ENCODE measurements around the gene ARHGEF16.

ARHGEF16 gene

DNA sequence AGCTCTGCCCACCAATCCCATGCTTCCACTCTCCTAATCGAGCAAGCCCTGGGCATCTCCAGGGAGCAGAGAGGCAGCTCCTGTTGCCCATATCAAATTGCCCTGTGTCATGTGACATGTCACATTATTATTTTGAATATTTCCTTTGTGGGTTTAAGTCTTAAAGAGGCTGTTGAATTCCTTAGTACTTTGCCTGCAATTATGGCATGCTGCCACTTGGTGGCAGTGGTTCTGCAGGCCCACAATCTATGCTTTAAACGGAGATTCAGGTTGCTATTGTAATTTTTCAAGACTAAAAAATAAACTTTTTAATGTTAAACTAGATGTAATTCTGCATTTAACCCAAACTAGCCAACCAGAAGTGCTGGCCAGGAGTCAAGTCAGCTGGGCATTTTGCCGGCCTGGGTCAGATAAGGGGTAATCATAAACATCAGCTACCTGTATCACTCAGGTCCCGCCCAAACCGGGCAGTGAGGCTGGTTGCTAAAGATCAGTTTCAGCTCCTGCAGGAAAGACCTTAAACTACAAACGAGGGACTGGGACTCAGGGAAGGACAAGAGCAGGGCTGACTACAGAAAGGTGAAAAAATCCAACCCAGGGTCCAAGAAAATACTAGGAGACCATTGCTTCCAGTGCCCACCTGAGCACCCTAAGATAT lies 37.3 kb upstream of the ARHGEF16 start:
- H3K9me3 Mint-ChIP-seq: no peaks in the 10 kb centered on the region
- H3K4me1 Mint-ChIP-seq (ENCODE audit: low read depth): no peaks in the 10 kb centered on the region
- H3K27me3 Mint-ChIP-seq: peaks cover 12% of the 10 kb centered on the region
- no peak overlapping the region for H3K4me3 Mint-ChIP-seq
- H3K36me3 Mint-ChIP-seq (ENCODE audit: low read depth): no peaks in the 10 kb centered on the region
- H3K27ac Mint-ChIP-seq: no peak overlapping the region

DNA sequence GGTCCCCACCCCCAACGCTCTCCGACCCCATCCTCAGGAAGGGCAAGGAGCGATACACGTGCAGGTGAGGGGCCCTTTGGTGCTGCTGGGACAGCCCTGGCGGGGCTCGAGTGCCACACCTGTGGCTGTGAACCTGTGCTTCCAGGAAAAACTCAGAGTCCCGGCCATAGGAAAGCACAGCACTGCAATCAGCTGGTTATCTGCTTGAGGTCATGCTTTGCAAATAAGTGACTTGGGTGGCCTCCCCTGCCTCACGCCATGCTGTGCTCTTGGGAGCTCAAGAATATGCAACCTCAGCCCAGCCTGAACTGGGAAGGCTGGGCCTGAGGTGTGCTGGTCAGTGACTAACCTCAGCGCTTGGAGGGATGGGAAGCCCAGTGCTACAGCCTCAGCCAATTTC lies 36.5 kb upstream of the ARHGEF16 start:
- H3K36me3 Mint-ChIP-seq (ENCODE audit: low read depth): no peaks in the 10 kb centered on the region
- H3K27ac Mint-ChIP-seq: no peak overlapping the region
- peaks cover 13% of the 10 kb centered on the region for H3K27me3 Mint-ChIP-seq
- no peak overlapping the region for H3K4me3 Mint-ChIP-seq
- H3K9me3 Mint-ChIP-seq: no peaks in the 10 kb centered on the region
- H3K4me1 Mint-ChIP-seq (ENCODE audit: low read depth): no peaks in the 10 kb centered on the region

DNA sequence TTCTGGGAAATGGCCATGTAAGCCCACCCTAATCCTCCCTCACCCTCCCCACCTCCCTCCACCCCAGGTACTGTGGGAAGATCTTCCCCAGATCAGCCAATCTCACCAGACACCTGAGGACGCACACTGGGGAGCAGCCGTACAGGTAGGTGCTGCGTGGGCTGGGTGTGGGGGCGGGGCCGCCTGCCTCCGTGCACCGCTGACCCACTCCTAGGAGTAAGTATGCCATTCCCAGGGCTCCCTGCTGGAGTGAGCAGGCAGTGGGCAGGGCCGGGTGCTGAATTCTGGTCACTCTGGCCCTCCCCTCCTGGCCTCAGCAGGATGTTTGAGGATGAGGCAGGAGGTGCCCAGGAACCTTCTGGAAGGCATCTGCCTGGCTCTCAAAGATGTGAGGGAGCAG lies 35.9 kb upstream of the ARHGEF16 start:
- Mint-ChIP-seq H3K27ac (no peak overlapping the region), H3K27me3 (peaks cover 13% of the 10 kb centered on the region), H3K36me3 (ENCODE audit: low read depth) (no peaks in the 10 kb centered on the region), H3K4me1 (ENCODE audit: low read depth) (no peaks in the 10 kb centered on the region), H3K4me3 (no peak overlapping the region), H3K9me3 (no peaks in the 10 kb centered on the region)

DNA sequence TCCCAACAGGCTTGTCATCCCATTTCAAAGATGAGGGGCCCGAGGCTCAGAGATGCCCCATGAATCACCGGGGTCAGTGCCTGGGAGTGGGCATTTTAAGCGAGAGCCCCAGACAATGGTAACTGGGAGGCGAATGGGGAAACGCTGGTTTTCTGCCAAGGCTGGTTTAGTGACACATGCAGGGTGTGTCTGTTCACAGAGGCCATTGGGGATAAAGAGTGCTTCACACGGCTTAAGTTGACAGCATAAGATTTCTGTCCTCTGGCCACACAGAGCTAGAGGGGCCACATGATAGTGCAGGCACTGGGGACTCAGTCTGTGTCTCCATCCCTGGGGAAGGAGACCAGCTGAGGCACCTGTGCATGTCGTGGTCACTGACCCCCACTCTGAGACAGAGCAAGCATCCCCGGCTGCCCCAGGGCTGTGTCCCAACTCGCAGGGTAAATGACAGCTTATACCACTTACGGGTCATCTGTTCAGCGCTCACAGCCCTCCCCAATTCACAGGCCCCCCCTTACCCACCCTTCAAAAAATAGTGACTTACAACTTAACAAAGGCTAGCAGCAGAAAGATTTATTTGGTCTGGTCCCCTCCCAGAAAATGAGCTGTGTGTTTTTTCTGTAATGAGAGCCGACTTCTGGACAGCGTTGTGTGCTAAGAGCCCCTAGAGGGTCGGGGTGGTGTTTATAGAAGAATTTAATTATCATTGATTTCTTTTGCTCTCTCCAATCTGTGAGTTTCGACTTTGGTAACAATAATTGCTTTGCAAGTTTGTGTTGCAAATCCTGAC lies 34.9 kb upstream of the ARHGEF16 start:
- H3K4me3 Mint-ChIP-seq: no peak overlapping the region
- no peaks in the 10 kb centered on the region for H3K9me3 Mint-ChIP-seq
- no peak overlapping the region for H3K27ac Mint-ChIP-seq
- H3K36me3 Mint-ChIP-seq (ENCODE audit: low read depth): no peaks in the 10 kb centered on the region
- no peaks in the 10 kb centered on the region for H3K4me1 Mint-ChIP-seq (ENCODE audit: low read depth)
- peaks cover 13% of the 10 kb centered on the region for H3K27me3 Mint-ChIP-seq

DNA sequence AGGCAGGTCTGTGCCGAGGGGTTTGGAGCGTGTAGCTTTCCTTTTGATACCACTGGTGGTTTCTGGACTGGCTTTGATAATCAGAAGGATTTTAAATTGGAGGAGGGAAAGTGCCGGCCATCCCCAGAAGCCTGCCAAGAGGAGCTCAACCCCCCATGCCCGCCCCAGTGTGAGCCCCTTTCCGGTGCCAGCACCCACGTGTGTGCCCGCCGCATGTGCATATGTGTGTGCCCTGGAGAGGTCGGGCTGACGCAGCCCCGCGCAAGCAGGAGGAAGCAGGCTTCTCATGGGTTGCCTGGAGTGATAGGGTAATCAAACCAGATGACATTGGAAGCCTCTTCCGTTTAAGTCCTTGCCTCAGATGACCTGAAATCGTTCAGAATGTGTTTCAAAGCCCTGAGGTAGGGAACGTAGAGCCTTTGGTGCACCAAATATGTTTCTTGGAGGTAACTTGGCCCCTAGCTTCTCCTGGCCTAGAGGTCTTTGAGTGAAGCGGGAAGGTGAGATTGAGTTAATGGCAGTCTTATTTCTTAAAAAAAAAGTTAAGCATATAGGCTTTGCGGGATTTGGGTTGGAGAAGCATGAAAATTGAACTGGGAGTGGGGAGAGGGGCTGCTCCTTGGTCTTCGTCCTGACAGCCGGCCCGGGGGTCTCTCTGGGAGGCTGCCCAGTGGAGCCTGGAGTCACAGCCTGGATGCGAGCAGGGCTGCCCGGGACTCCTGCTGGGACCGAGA lies 34.1 kb upstream of the ARHGEF16 start:
- no peak overlapping the region for H3K27ac Mint-ChIP-seq
- no peaks in the 10 kb centered on the region for H3K4me1 Mint-ChIP-seq (ENCODE audit: low read depth)
- no peak overlapping the region for H3K4me3 Mint-ChIP-seq
- H3K27me3 Mint-ChIP-seq: peaks cover 13% of the 10 kb centered on the region
- no peaks in the 10 kb centered on the region for H3K36me3 Mint-ChIP-seq (ENCODE audit: low read depth)
- no peaks in the 10 kb centered on the region for H3K9me3 Mint-ChIP-seq

DNA sequence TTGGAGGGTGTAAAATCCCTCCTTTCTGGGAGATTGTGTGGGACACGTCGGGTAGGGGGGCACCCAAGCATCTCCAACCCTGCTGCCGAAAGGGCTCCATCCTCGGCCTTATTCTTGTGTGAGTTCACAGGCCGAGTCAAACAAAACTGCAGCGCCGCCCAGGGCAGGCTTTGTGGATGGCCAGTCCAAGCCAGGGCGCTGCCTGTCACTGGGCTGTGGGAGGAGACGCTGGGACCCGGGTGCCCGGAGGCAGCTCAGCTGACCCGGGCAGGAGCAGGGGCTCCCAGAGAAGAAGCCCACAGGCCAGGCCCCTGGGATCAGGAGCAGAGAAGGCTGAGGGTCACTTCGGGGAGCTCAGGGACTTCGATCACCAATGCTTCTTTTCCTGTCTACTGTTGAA lies 31.8 kb upstream of the ARHGEF16 start:
- Mint-ChIP-seq H3K27ac (no peak overlapping the region), H3K27me3 (peaks cover 10% of the 10 kb centered on the region), H3K9me3 (no peaks in the 10 kb centered on the region), H3K4me3 (no peak overlapping the region), H3K4me1 (ENCODE audit: low read depth) (no peaks in the 10 kb centered on the region), H3K36me3 (ENCODE audit: low read depth) (no peaks in the 10 kb centered on the region)

DNA sequence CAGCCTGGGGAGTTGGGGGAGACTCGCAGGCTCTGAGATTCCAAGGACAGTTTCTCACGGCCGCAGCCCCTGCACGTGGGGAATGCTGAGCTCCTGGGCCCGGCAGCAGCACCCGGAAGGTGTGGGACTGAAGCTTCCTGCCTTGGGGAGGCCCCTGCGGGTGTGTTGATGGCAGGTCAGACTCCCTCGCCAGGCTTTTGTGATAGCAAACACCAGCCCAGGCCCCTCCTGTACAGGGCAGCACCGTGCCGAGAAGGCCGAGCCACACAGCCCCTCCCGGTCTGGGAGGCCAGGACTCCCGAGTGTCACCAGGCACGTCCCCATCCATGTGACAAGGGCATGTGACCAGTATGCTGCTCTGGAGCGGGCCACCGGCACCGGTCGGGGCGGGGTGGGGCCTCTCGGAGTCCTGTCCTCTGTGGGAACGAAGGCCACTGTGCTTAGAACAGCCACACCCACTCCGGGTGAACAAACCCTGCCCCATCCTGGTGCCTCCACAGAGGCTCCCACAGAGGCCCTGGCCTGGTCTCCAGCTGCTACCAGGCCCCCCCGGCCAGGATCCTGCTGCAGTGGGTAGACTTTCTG lies 31.1 kb upstream of the ARHGEF16 start:
- H3K27ac Mint-ChIP-seq: no peak overlapping the region
- H3K27me3 Mint-ChIP-seq: peaks cover 10% of the 10 kb centered on the region
- H3K36me3 Mint-ChIP-seq (ENCODE audit: low read depth): no peaks in the 10 kb centered on the region
- H3K4me3 Mint-ChIP-seq: no peak overlapping the region
- no peaks in the 10 kb centered on the region for H3K9me3 Mint-ChIP-seq
- H3K4me1 Mint-ChIP-seq (ENCODE audit: low read depth): no peaks in the 10 kb centered on the region

DNA sequence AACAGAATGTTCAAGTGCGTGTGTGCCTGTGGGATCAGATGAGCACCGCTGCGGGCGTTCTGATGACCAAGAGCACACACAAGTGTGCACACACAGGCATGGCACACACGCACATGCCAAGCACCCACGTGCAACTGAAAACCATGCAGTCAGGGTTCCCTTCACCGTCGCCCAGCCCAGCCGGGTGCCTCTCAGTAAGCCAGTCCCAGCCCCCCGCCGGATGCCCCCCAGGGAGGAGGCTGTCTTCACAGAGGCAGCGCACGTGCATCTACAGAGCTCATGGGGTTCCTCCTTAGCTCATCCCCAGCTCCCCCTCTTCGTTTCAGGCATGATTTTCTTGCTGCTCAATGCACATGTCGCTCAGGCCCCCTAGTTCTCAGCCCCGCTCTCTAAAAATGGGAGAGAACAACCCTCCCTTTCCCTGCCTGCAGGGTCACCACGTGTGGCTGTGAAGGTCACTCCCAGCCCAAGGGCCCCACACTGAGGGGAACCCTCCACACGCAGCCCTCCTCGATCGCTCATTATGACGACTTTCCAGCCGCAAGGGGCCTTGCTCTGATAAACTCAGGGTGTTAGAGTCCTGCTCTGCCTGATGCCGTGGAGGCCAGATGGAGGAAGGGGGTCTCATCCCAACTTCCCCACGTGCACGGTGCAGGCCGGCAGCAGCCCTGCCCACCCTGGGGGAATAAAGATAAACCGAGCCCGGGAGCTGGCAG lies 30.4 kb upstream of the ARHGEF16 start:
- Mint-ChIP-seq H3K4me1 (ENCODE audit: low read depth) (no peaks in the 10 kb centered on the region), H3K27me3 (peaks cover 10% of the 10 kb centered on the region), H3K27ac (no peak overlapping the region), H3K9me3 (no peaks in the 10 kb centered on the region), H3K4me3 (no peak overlapping the region), H3K36me3 (ENCODE audit: low read depth) (no peaks in the 10 kb centered on the region)

DNA sequence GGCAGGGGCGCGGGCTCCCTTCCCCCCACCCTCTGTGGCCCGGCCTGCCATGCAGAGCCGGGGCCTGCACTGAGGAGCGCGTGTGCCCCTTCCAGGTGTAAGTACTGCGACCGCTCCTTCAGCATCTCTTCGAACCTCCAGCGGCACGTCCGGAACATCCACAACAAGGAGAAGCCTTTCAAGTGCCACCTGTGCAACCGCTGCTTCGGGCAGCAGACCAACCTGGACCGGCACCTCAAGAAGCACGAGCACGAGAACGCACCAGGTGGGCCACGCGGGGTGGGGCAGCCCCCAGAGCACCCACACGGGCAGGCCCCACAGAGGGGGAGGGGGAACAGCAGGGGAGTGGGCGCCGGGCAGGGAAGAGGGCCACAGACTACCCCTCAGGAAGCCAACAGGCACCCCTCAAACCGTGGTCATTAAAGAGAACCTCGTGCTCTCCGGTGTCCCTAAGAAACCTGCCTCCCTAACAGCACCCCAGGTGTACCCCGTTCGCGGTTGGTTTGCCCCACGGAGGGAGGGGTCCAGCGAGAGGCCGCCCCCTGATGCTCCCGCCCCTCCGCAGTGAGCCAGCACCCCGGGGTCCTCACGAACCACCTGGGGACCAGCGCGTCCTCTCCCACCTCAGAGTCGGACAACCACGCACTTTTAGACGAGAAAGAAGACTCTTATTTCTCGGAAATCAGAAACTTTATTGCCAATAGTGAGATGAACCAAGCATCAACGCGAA lies 28.8 kb upstream of the ARHGEF16 start:
- no peaks in the 10 kb centered on the region for H3K4me1 Mint-ChIP-seq (ENCODE audit: low read depth)
- H3K36me3 Mint-ChIP-seq (ENCODE audit: low read depth): no peaks in the 10 kb centered on the region
- H3K4me3 Mint-ChIP-seq: no peak overlapping the region
- H3K27ac Mint-ChIP-seq: no peak overlapping the region
- H3K9me3 Mint-ChIP-seq: no peaks in the 10 kb centered on the region
- H3K27me3 Mint-ChIP-seq: peaks cover 10% of the 10 kb centered on the region

DNA sequence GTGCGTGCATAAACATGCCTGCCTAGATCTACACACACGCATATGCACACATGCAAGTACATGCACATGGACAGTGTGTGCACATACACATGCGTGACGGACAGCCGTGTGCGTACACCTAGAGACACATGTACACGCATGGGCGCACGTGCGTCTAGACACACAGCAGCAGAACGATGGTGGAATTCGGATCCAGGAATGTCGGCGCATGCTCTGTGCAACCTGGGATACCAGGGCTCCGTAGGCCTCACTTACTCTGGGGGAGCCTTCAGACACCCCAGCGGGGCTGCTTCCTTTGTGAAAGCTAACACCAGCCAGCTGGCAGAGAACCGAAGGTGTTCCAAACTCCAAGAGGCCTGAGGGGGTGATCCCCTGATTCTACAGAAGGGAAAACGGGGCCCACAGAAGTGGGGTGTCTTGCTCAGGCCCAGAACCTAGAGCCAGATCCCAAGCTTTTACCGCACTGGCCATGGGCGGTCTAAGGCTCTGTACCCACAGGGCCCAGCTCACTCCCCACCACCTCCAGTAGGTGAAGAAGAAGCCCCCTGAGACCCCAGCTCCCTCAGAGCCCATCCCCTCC lies 27.4 kb upstream of the ARHGEF16 start:
- H3K27me3 Mint-ChIP-seq: peaks cover 3% of the 10 kb centered on the region
- no peak overlapping the region for H3K4me3 Mint-ChIP-seq
- H3K9me3 Mint-ChIP-seq: no peaks in the 10 kb centered on the region
- H3K36me3 Mint-ChIP-seq (ENCODE audit: low read depth): no peaks in the 10 kb centered on the region
- H3K4me1 Mint-ChIP-seq (ENCODE audit: low read depth): no peaks in the 10 kb centered on the region
- H3K27ac Mint-ChIP-seq: no peak overlapping the region

DNA sequence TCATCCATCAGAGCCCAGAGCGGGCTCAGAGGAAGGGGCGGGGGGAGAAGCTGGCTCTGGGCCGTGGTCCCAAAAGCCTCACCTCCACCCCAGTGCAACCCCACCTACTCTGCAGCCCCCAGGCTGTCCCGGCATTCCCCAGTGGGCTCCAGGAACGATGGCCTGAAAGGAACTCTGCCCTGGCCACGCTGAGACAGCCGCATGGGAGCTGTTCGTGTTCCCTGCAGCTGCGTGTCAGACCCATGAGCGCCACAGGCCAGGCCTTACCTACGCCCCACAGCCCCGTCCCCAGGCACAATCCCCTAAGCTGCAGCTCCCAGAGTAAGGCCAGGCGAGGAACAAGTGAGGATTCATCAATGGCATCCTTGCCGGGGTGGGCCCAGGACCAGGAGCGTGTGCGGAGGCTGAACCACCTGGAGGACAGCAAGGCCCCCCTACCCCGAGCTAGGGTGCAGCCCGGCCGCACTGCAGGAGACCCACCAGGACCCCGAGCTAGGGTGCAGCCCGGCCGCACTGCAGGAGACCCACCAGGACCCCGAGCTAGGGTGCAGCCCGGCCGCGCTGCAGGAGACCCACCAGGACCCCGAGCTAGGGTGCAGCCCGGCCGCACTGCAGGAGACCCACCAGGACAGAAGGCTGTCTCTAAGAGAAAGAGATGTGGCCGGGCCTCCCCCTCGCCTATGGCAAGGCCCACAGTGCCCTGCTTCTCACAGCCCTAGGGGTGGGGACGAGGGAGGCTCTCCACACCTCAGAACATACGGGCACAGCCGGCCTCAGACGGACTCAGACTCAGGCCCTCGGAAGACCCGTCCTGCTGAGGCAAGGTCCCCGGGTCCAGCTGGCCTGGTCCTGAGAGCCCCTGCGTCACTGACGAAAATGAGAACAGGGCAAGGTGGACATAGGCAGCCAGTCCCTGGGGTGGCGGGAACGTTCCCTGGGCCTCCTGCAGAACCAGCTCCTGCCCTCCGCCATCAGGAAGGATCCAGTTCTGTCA lies 26.5 kb upstream of the ARHGEF16 start:
- Mint-ChIP-seq H3K9me3 (no peaks in the 10 kb centered on the region), H3K4me1 (ENCODE audit: low read depth) (no peaks in the 10 kb centered on the region), H3K4me3 (no peak overlapping the region), H3K36me3 (ENCODE audit: low read depth) (no peaks in the 10 kb centered on the region), H3K27ac (no peak overlapping the region), H3K27me3 (no peaks in the 10 kb centered on the region)

DNA sequence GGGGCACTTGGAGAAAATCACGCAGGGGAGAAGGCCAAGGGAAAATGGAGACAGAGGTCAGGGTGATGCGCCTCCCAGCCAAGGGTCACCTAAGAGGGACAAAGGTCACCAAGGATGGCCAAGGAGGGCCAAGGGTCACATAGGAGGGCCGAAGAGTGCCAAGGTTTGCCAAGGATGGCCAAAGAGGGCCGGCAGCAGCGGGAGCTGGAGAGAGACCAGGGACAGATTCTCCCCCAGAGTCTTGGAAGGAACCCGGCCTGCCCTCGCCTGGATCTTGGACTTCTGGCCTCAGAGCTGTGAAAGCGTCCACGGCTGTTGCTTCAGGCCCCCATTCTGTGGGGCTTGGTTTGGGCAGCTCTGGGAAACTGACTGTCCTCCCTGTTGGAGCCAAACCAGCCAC lies 25.6 kb upstream of the ARHGEF16 start:
- Mint-ChIP-seq H3K4me3 (no peak overlapping the region), H3K36me3 (ENCODE audit: low read depth) (no peaks in the 10 kb centered on the region), H3K27me3 (no peaks in the 10 kb centered on the region), H3K27ac (no peak overlapping the region), H3K9me3 (no peaks in the 10 kb centered on the region), H3K4me1 (ENCODE audit: low read depth) (no peaks in the 10 kb centered on the region)

DNA sequence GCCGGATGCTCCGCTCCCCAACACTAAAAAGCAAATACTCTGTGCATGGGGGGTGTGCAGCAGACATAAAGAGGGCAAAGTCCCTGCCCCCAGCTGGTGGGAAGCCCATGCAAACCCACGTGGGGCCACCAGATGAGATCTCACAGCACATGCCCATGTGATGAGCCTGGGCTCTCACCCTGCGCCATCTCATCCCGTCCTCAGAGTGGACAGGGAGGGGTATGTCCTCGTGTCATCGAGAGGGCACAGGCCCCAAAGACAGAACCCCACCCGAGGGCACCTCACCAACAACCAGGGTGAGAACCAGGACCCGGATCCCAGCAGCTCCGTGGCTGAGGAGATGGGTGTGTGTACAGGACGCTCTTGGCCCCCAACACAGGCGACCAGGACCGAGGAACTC lies 25.1 kb upstream of the ARHGEF16 start:
- Mint-ChIP-seq H3K9me3 (no peaks in the 10 kb centered on the region), H3K4me1 (ENCODE audit: low read depth) (no peaks in the 10 kb centered on the region), H3K36me3 (ENCODE audit: low read depth) (no peaks in the 10 kb centered on the region)

More for the DNA sequence above, 25.1 kb upstream of the ARHGEF16 start:
- H3K27ac Mint-ChIP-seq: no peak overlapping the region
- no peaks in the 10 kb centered on the region for H3K27me3 Mint-ChIP-seq
- H3K4me3 Mint-ChIP-seq: no peak overlapping the region

Measured in stimulated activated naive CD8-positive, alpha-beta T cell treated with anti-CD3 and anti-CD28 coated beads, Interleukin-15, Interleukin-2, amounts not matched to agents 100 ng/mL and 50 ng/mL, for 24 hours (primary cell).